H1 (cell line): ENCODE results near the gene SLC25A40. TPM values are rescaled to one million over a fixed set of nuclear protein-coding genes. Genes with fewer than 3 reads are reported as not detected.

ENCODE experiments used
- CTCF ChIA-PET: fragments of 300-600 bp; sonication (Branson Sonifier 250); formaldehyde crosslinking; loops from one replicate; lab custom pipeline; 2021; ENCODE audit not compliant: partially characterized antibody; lab: Charles Lee
- POLR2A ChIA-PET: fragments of 300-600 bp; sonication (Branson Sonifier 250); formaldehyde crosslinking; loops from one replicate; lab custom pipeline; 2021; ENCODE audit warnings: inconsistent platforms; ENCODE audit not compliant: partially characterized antibody; lab: Charles Lee
- DNase-seq, 2 experiments: peaks; one replicate each; pipeline versions ENCODE4 v3.0.0 to v3.0.0-alpha.2; 2010 to 2022; ENCODE audit warnings: low spot score in 2 of 2, low read depth in 1 of 2, mixed read lengths in 1 of 2
- FAIRE-seq: peaks from 2 replicates; lab custom pipeline; 2011; peaks lifted over from hg19 to GRCh38; lab: Jason Lieb, UNC
- H2AFZ ChIP-seq: 2 replicates; pipeline ENCODE4 v1.8.1; 2012; ENCODE audit warnings: low read length, inconsistent platforms
- H2AK5ac ChIP-seq: 2 replicates; pipeline ENCODE4 v1.6.1; 2013; ENCODE audit warnings: low read depth, low read length
- H2BK120ac ChIP-seq: replicated peaks from 2 replicates; pipeline ENCODE3; 2013; ENCODE audit warnings: low read depth, low read length, inconsistent platforms
- H2BK12ac ChIP-seq: 2 replicates; pipeline ENCODE4 v1.6.1; 2013; ENCODE audit warnings: low read depth, low read length
- H2BK15ac ChIP-seq: 2 replicates; pipeline ENCODE4 v1.6.1; 2013; ENCODE audit warnings: low read length
- H2BK20ac ChIP-seq: 2 replicates; pipeline ENCODE4 v1.6.1; 2013; ENCODE audit warnings: low read length
- H2BK5ac ChIP-seq: 2 replicates; pipeline ENCODE4 v1.6.1; 2013; ENCODE audit warnings: low read depth, low read length
- H3K14ac ChIP-seq: 2 replicates; pipeline ENCODE4 v1.6.1; 2013; ENCODE audit warnings: inconsistent platforms; ENCODE audit not compliant: insufficient read length
- H3K18ac ChIP-seq: 2 replicates; pipeline ENCODE4 v1.6.1; 2013; ENCODE audit warnings: low read length; ENCODE audit errors: extremely low read depth
- H3K23ac ChIP-seq: 2 replicates; pipeline ENCODE4 v1.6.1; 2013; ENCODE audit warnings: inconsistent platforms; ENCODE audit not compliant: insufficient read length
- H3K23me2 ChIP-seq: 2 replicates; pipeline ENCODE4 v1.6.1; 2013; ENCODE audit warnings: low read depth, low read length
- H3K27ac ChIP-seq: 2 replicates; pipeline ENCODE4 v1.6.1; 2011; ENCODE audit warnings: low read depth, low read length, inconsistent platforms
- H3K27me3 ChIP-seq, 4 experiments: replicated peaks in 1 of 4; 1 replicate in 1 of 4; 2 replicates in 3 of 4; pipeline versions ENCODE4 v1.6.1 to v1.8.1; 2011 to 2013; ENCODE audit warnings: low read length in 3 of 4, mild to moderate bottlenecking in 3 of 4, inconsistent platforms in 2 of 4, mixed read lengths in 2 of 4, moderate library complexity in 1 of 4; ENCODE audit not compliant: control insufficient read depth in 3 of 4, insufficient read depth in 3 of 4; ENCODE audit errors: extremely low read depth in 1 of 4
- H3K36me3 ChIP-seq, 4 experiments: 2 replicates each; pipeline versions ENCODE4 v1.6.1 to v1.8.1; 2011 to 2013; ENCODE audit warnings: mild to moderate bottlenecking in 4 of 4, low read length in 3 of 4, moderate library complexity in 2 of 4, control low read depth in 1 of 4, inconsistent platforms in 1 of 4; ENCODE audit not compliant: insufficient read depth in 4 of 4, control insufficient read depth in 2 of 4
- H3K4ac ChIP-seq: replicated peaks from 2 replicates; pipeline ENCODE3; 2013; ENCODE audit warnings: low read length, low read depth, mixed read lengths, inconsistent platforms; ENCODE audit not compliant: insufficient read length
- H3K4me1 ChIP-seq, 4 experiments: replicated peaks in 1 of 4; 1 replicate in 1 of 4; 2 replicates in 3 of 4; pipeline versions ENCODE4 v1.6.1 to v1.8.1; 2011 to 2013; ENCODE audit warnings: low read length in 3 of 4, inconsistent platforms in 2 of 4, mixed read lengths in 1 of 4; ENCODE audit not compliant: insufficient read depth in 4 of 4, control insufficient read depth in 3 of 4
- H3K4me2 ChIP-seq, 2 experiments: 2 replicates each; pipeline versions ENCODE4 v1.6.1 to v1.8.1; 2011 to 2013; ENCODE audit warnings: low read depth in 2 of 2, low read length in 2 of 2, control low read depth in 1 of 2, inconsistent platforms in 1 of 2, mild to moderate bottlenecking in 1 of 2; ENCODE audit not compliant: insufficient read depth in 1 of 2
- H3K4me3 ChIP-seq, 4 experiments: fragments of 200-600, 300-600 bp in 1 of 4; sonication (generic), shearing (Covaris generic), sonication (Bioruptor Twin) in 1 of 4; 2 replicates each; pipeline versions ENCODE4 v1.5.1 to v1.8.1; 2011 to 2016; ENCODE audit warnings: low read length in 4 of 4, low read depth in 3 of 4, control low read depth in 2 of 4, inconsistent platforms in 2 of 4, mild to moderate bottlenecking in 2 of 4, mixed read lengths in 1 of 4, moderate library complexity in 1 of 4; ENCODE audit not compliant: insufficient read depth in 2 of 4; ENCODE audit errors: extremely low read depth in 1 of 4
- H3K56ac ChIP-seq: replicated peaks from 2 replicates; pipeline ENCODE3; 2013; ENCODE audit warnings: low read depth, mild to moderate bottlenecking, mixed read lengths, low read length, inconsistent platforms; ENCODE audit not compliant: insufficient read length
- H3K79me1 ChIP-seq: 2 replicates; pipeline ENCODE4 v1.6.1; 2013; ENCODE audit warnings: low read depth, low read length, control low read depth
- H3K79me2 ChIP-seq, 2 experiments: 2 replicates each; pipeline versions ENCODE4 v1.6.1 to v1.8.1; 2012 to 2013; ENCODE audit warnings: low read length in 2 of 2, mild to moderate bottlenecking in 2 of 2, inconsistent platforms in 1 of 2; ENCODE audit not compliant: insufficient read depth in 2 of 2, control insufficient read depth in 1 of 2
- H3K9ac ChIP-seq, 4 experiments: replicated peaks in 1 of 4; 1 replicate in 1 of 4; 2 replicates in 3 of 4; pipeline versions ENCODE4 v1.6.1 to v1.8.1; 2011 to 2013; ENCODE audit warnings: low read depth in 3 of 4, low read length in 3 of 4, control low read depth in 2 of 4, mild to moderate bottlenecking in 2 of 4, moderate library complexity in 2 of 4, inconsistent platforms in 1 of 4; ENCODE audit errors: extremely low read depth in 1 of 4
- H3K9me3 ChIP-seq, 2 experiments: 2 replicates each; pipeline versions ENCODE4 v1.6.1 to v1.8.1; 2012 to 2013; ENCODE audit warnings: mild to moderate bottlenecking in 2 of 2, moderate library complexity in 2 of 2, control low read depth in 1 of 2, inconsistent platforms in 1 of 2, low read depth in 1 of 2, low read length in 1 of 2, mixed read lengths in 1 of 2; ENCODE audit not compliant: insufficient read depth in 2 of 2
- H4K20me1 ChIP-seq, 2 experiments: replicated peaks in 1 of 2; 2 replicates each; pipeline versions ENCODE3 to v1.8.1; 2011 to 2013; ENCODE audit warnings: inconsistent platforms in 2 of 2, low read length in 2 of 2, mild to moderate bottlenecking in 1 of 2; ENCODE audit not compliant: insufficient read depth in 2 of 2, control insufficient read depth in 1 of 2
- H4K5ac ChIP-seq: 2 replicates; pipeline ENCODE4 v1.6.1; 2013; ENCODE audit warnings: low read length, low read depth, mixed read lengths, inconsistent platforms; ENCODE audit not compliant: insufficient read length
- H4K8ac ChIP-seq: 2 replicates; pipeline ENCODE4 v1.8.0; 2013; ENCODE audit warnings: mild to moderate bottlenecking, moderate library complexity, low read length, inconsistent platforms; ENCODE audit not compliant: insufficient read depth; ENCODE audit errors: extremely low read depth
- H4K91ac ChIP-seq: replicated peaks from 2 replicates; pipeline ENCODE3; 2013; ENCODE audit warnings: low read length, mixed read lengths, inconsistent platforms; ENCODE audit not compliant: insufficient read length
- ASH2L ChIP-seq: fragments of 200-600, 300-600 bp; sonication (generic); IDR thresholded peaks from one replicate; pipeline ENCODE4 v1.7.1; 2017; ENCODE audit warnings: low read length
- ATF2 ChIP-seq: IDR thresholded peaks from 2 replicates; pipeline ENCODE4 v1.6.1; 2012; ENCODE audit warnings: low read length, inconsistent platforms
- BCL11A ChIP-seq, 2 experiments: IDR thresholded peaks; one replicate each; pipeline ENCODE4 v1.6.1; 2011; ENCODE audit warnings: low read depth in 2 of 2, low read length in 2 of 2, mild to moderate bottlenecking in 2 of 2
- BRCA1 ChIP-seq: IDR thresholded peaks from 2 replicates; pipeline ENCODE4 v1.6.1; 2012; ENCODE audit warnings: low read depth, low read length, improper control_type of control experiment
- EP300 ChIP-seq, 2 experiments: IDR thresholded peaks; 1 replicate in 1 of 2; 2 replicates in 1 of 2; pipeline ENCODE4 v1.6.1; 2011 to 2012; ENCODE audit warnings: low read depth in 2 of 2, low read length in 2 of 2, mild to moderate bottlenecking in 2 of 2, borderline replicate concordance in 1 of 2, inconsistent platforms in 1 of 2, moderate library complexity in 1 of 2
- JUN ChIP-seq: IDR thresholded peaks from 2 replicates; pipeline ENCODE4 v1.6.1; 2011; ENCODE audit warnings: low read depth, mild to moderate bottlenecking, improper control_type of control experiment, low read length
- MAFK ChIP-seq: IDR thresholded peaks from 2 replicates; pipeline ENCODE4 v1.6.1; 2012; ENCODE audit warnings: low read depth, mild to moderate bottlenecking, improper control_type of control experiment, low read length
- NRF1 ChIP-seq: IDR thresholded peaks from 2 replicates; pipeline ENCODE4 v1.6.1; 2011; ENCODE audit warnings: mild to moderate bottlenecking, low read depth, low read length, improper control_type of control experiment
- POLR2A ChIP-seq, 2 experiments: IDR thresholded peaks; 1 replicate in 1 of 2; 2 replicates in 1 of 2; pipeline ENCODE4 v1.6.1; 2011; ENCODE audit warnings: low read depth in 2 of 2, low read length in 2 of 2, mild to moderate bottlenecking in 2 of 2; ENCODE audit errors: control extremely low read depth in 1 of 2
- SIX5 ChIP-seq: IDR thresholded peaks from 2 replicates; pipeline ENCODE4 v1.6.1; 2011; ENCODE audit warnings: mild to moderate bottlenecking, low read depth, low read length
- TBP ChIP-seq: IDR thresholded peaks from 2 replicates; pipeline ENCODE4 v1.6.1; 2011; ENCODE audit warnings: low read depth, low read length, improper control_type of control experiment
- USF2 ChIP-seq: IDR thresholded peaks from 2 replicates; pipeline ENCODE4 v1.6.1; 2011; ENCODE audit warnings: low read length, improper control_type of control experiment
- ZNF274 ChIP-seq: IDR thresholded peaks from 2 replicates; pipeline ENCODE4 v1.7.0; 2012; ENCODE audit warnings: low read length, borderline replicate concordance; ENCODE audit errors: extremely low read depth
- WGBS, 2 experiments: shearing (Covaris generic) in 1 of 2; methylation state at CpG; one replicate each; pipeline versions ENCODE4 v1.1.6 to v1.1.7; 2013 to 2015; ENCODE audit warnings: low lambda C conversion rate in 2 of 2, mixed read lengths in 2 of 2, inconsistent platforms in 1 of 2, low coverage in 1 of 2, missing lambda C conversion rate in 1 of 2; ENCODE audit not compliant: insufficient replicate concordance in 2 of 2, insufficient coverage in 1 of 2, insufficient read length in 1 of 2; ENCODE audit errors: extremely low coverage in 1 of 2, missing lambda C conversion rate in 1 of 2; 5-methylcytosine and 5-hydroxymethylcytosine counted together
- polyA plus RNA-seq, 7 experiments: library from polyadenylated mRNA; depleted of rRNA in 3 of 7; stranded (reverse) in 5 of 7; unstranded in 2 of 7; fragments of >200 nt in 5 of 7; fragments of 200-250 nt in 2 of 7; gene quantifications; 1 replicate in 5 of 7; 2 replicates in 1 of 7; 4 replicates in 1 of 7; pipeline versions ENCODE4 v1.2.1 to v1.2.3, GENCODE V29; 2011 to 2013; ENCODE audit warnings: missing spikeins in 2 of 7, mixed read lengths in 2 of 7
- total RNA-seq: library from RNA; stranded (reverse); fragmentation: NEBNext Ultra II Directional; extraction: Animal tissue kit (Norgen Biotek cat#: 25700); gene quantifications from 2 replicates; pipeline ENCODE4 v1.2.1, GENCODE V29; 2021

Gene SLC25A40
- total and polyA plus RNA-seq, 2 of the 8 experiments (the other 6 are each of a cell fraction or from before 2014, with no cell fraction given) = 6.5 to 17.3 TPM

GRCh38 chr7:87831097-87831496, 45.1 kb downstream of the SLC25A40 start:
- Histone ChIP-seq H4K5ac (no peak overlapping the region), H2BK12ac (no peak overlapping the region), H4K91ac (no peak overlapping the region), H2BK15ac (no peak overlapping the region), H3K4me1 (no peaks in the 10 kb centered on the region), H3K9ac (no peak overlapping the region), H3K4me2 (no peak overlapping the region), H4K20me1 (no peaks in the 10 kb centered on the region), H4K8ac (no peak overlapping the region), H3K14ac (no peak overlapping the region), H2BK5ac (no peak overlapping the region), H3K4ac (no peak overlapping the region), H3K9me3 (peaks cover 0 to 6% of the 10 kb centered on the region in 2 experiments; a peak in 1 of 4 replicates), H3K56ac (no peak overlapping the region), H3K79me1 (no peaks in the 10 kb centered on the region), H3K23ac (no peak overlapping the region), H2AK5ac (no peak overlapping the region), H3K79me2 (no peaks in the 10 kb centered on the region), H3K4me3 (no peak overlapping the region), H3K27ac (no peak overlapping the region), H3K18ac (no peak overlapping the region), H2BK120ac (no peak overlapping the region), H3K23me2 (no peaks in the 10 kb centered on the region), H2BK20ac (no peak overlapping the region), H2AFZ (no peak overlapping the region), H3K27me3 (no peaks in the 10 kb centered on the region), H3K36me3 (peaks cover 0 to 5% (median 0%) of the 10 kb centered on the region in 4 experiments; a peak in 1 of 8 replicates)
- DNase-seq (no peak), FAIRE-seq (no peak)
- ChIA-PET POLR2A (no interaction called here), CTCF (no interaction called here)
- WGBS, 2 experiments = 82% methylated on average over 1 of the region's 1 CpG; no CpG with 5 or more reads in 1 of the 2 experiments
- TF ChIP-seq SIX5 = no peak
- TF ChIP-seq BCL11A (IDR thresholded peaks at IDR 0.05; ENCODE audit: low read depth in 2 of 2, low read length in 2 of 2) = no peak
- TF ChIP-seq TBP = no peak
- no peak for TF ChIP-seq ATF2
- no peak for TF ChIP-seq MAFK
- no peak for TF ChIP-seq ASH2L
- no peak for TF ChIP-seq USF2
- TF ChIP-seq JUN = no peak
- TF ChIP-seq EP300 (IDR thresholded peaks at IDR 0.05; ENCODE audit: borderline replicate concordance in 1 of 2, low read depth in 2 of 2, low read length in 2 of 2) = no peak
- no peak for TF ChIP-seq POLR2A (IDR thresholded peaks at IDR 0.05; ENCODE audit: control extremely low read depth in 1 of 2, low read depth in 2 of 2, low read length in 2 of 2)
- TF ChIP-seq BRCA1 = no peak
- no peak for TF ChIP-seq NRF1
- no peak for TF ChIP-seq ZNF274
